GM10248 (cell line): ENCODE results near the gene MYL7.

ENCODE experiments used
- CTCF ChIA-PET: fragments of 300-600 bp; sonication (Branson Sonifier 250); formaldehyde crosslinking; extraction: SDS; loops from one replicate; lab custom pipeline; 2021; ENCODE audit warnings: antibody characterized with exemption; lab: Yijun Ruan, JAX
- POLR2A ChIA-PET: fragments of 350-650 bp; sonication (Branson Sonifier 250); formaldehyde crosslinking; extraction: SDS; loops from one replicate; lab custom pipeline; 2020; ENCODE audit warnings: antibody characterized with exemption; lab: Yijun Ruan, JAX
- DNase-seq: peaks from one replicate; pipeline ENCODE4 v3.0.0; 2012; ENCODE audit errors: extremely low spot score
- TF ChIP-seq, protein P1 (sequence below): IDR thresholded peaks from 2 replicates; pipeline ENCODE4 v1.5.1; 2012; ENCODE audit warnings: mild to moderate bottlenecking, low read depth; ENCODE audit errors: extremely low read depth, missing control alignments, control extremely low read depth

The MYL7 gene

GRCh38 chr7:44117801-44118429 is 23.2 kb downstream of the MYL7 start:
- DNase-seq: no peak
- ChIA-PET POLR2A (no interaction called here), CTCF (interaction anchor here (2.4 kb wide), 1 partner anchor 20 kb away, joined by 6 read pairs; no protein-coding TSS in a partner anchor)
- TF ChIP-seq, protein P1, sequence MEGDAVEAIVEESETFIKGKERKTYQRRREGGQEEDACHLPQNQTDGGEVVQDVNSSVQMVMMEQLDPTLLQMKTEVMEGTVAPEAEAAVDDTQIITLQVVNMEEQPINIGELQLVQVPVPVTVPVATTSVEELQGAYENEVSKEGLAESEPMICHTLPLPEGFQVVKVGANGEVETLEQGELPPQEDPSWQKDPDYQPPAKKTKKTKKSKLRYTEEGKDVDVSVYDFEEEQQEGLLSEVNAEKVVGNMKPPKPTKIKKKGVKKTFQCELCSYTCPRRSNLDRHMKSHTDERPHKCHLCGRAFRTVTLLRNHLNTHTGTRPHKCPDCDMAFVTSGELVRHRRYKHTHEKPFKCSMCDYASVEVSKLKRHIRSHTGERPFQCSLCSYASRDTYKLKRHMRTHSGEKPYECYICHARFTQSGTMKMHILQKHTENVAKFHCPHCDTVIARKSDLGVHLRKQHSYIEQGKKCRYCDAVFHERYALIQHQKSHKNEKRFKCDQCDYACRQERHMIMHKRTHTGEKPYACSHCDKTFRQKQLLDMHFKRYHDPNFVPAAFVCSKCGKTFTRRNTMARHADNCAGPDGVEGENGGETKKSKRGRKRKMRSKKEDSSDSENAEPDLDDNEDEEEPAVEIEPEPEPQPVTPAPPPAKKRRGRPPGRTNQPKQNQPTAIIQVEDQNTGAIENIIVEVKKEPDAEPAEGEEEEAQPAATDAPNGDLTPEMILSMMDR: no peak

DNA sequence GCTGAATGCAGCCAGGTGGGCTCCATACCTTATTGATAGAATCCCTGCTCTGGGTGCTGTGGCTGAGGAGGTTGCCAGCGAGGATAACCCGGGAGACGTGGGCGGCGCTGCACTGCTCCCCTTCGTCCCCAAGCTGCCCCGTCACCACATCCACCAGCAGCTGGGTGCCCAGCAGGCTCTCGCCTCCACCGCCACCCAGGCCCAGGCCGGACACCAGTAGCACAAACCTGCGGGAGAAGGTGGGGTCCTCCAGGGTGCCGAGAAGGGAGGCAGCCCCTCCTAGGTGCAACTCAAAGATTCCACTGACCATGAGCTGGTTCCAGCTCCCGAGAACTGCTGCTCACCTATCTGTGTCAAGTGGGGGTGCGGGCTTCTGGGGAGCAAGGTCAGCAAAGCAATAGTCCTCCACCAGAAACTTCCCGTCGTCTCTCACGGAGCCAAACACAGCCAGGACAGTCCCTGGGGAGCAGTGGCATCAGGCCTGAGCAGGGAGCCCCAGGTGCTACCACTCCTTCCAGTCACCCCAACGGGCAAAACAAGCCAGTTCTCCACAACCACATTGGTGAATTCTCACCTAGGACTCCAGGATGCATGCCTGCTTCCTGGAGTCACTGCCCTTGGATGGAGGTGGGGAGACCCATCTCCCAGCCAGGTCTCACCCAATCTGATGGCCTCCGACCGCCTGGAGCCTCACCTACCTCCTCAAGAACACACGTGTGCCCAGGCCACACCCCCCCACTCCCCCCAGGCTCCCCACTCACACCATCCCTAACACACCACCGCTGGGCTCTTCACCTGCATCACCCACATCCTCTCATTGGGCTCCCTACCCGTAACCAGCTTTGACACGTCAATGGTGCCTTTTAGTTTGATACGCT is 24.1 kb downstream of the MYL7 start:
- POLR2A ChIA-PET: no interaction called here

DNA sequence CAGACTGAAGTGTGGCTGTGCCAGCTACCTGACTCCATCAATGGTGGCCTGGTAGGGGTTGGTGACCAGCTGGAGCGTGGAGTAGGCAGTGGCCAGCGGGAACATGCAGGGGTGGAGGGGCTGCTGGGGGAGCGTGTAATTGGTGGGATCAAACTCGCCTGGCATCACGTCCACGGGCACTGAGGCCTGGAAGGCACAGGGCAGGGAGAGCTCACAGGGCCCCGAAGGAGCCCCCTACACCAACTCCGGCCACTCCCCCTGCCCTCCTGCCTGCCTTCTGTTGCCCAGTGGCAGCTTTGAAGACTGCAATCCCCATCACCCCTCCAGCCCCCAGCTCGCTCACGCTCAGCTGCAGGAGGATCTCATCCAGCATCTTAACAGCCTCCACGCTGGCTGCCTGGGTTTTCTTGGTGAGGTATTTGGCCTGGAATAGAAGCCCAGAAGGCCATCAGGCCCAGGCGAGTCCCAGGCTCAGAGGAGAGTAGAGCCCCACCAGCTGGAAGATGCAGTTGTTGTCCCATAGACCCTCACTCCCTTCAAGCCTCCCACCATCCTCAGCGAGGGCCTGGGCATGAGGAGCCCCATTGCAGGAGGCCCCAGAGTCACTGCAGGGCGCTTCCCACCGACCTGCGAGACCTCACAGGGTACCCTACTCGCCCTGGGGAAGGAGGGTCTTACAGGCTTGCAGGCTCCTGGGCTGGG is 24.9 kb downstream of the MYL7 start:
- CTCF ChIA-PET: interaction anchor here (0.8 to 2.4 kb wide), 2 partner anchors 10 to 19 kb away, joined by 4 to 6 read pairs; no protein-coding TSS in a partner anchor
- TF ChIP-seq, protein P1: no peak
- POLR2A ChIA-PET: no interaction called here
- DNase-seq: no peak

More for the DNA sequence above, 24.1 kb downstream of the MYL7 start:
- TF ChIP-seq, protein P1: no peak
- CTCF ChIA-PET: interaction anchor here (2.4 kb wide), 1 partner anchor 19 kb away, joined by 6 read pairs; no protein-coding TSS in a partner anchor
- no peak for DNase-seq

- no peak for DNase-seq
- TF ChIP-seq, protein P1: no peak
- ChIA-PET POLR2A (no interaction called here), CTCF (interaction anchor here (0.8 to 0.9 kb wide), 2 partner anchors 86 to 450 kb away, joined by 3 read pairs; partner anchors contain the start of gene YKT6)
These were observed 26.4 kb downstream of the MYL7 start for GRCh38 chr7:44114586-44115310.

DNA sequence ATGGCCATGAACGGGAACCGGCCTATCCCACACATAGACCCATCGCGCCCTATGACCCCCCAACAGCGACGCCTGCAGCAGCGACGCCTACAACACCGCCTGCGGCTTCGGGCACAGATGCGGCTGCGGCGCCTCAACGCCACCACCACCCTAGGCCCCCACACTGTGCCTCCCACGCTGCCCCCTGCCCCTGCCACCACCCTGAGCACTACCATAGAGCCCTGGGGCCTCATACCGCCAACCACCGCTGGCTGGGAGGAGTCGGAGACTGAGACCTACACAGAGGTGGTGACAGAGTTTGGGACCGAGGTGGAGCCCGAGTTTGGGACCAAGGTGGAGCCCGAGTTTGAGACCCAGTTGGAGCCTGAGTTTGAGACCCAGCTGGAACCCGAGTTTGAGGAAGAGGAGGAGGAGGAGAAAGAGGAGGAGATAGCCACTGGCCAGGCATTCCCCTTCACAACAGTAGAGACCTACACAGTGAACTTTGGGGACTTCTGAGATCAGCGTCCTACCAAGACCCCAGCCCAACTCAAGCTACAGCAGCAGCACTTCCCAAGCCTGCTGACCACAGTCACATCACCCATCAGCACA is 27.3 kb downstream of the MYL7 start:
- POLR2A ChIA-PET: no interaction called here
- TF ChIP-seq, protein P1: no peak
- CTCF ChIA-PET: no interaction called here
- DNase-seq: no peak
